Upper lobe of right lung (tissue), 1 donor: ENCODE data around the gene SMIM35. TPM values are rescaled to one million over a fixed set of nuclear protein-coding genes. Genes with fewer than 3 reads are reported as not detected.
A peak's percentile ranks its signal among the peaks of the same experiment; 100 is the strongest.

Experiments used
- ATAC-seq: fragments of 200-7000 bp; cut with Tn5 transposase; one replicate; pipeline ENCODE4 v1.9.1; 2020; ENCODE audit warnings: mild to moderate bottlenecking, moderate library complexity
- DNase-seq: peaks from one replicate; pipeline ENCODE4 v3.0.0-alpha.2; 2020
- H3K27ac ChIP-seq: fragments of 200-600 bp; one replicate; pipeline ENCODE4 v1.8.0; 2022
- H3K27me3 ChIP-seq: fragments of 200-600 bp; one replicate; pipeline ENCODE4 v1.8.0; 2022; ENCODE audit warnings: mild to moderate bottlenecking
- H3K36me3 ChIP-seq: fragments of 200-600 bp; one replicate; pipeline ENCODE4 v1.8.0; 2022
- H3K4me1 ChIP-seq: fragments of 200-600 bp; one replicate; pipeline ENCODE4 v1.8.0; 2022
- H3K4me3 ChIP-seq: fragments of 200-600 bp; one replicate; pipeline ENCODE4 v1.8.0; 2022; ENCODE audit warnings: mild to moderate bottlenecking
- H3K9me3 ChIP-seq: fragments of 200-600 bp; one replicate; pipeline ENCODE4 v1.8.0; 2022
- CTCF ChIP-seq: fragments of 200-600 bp; IDR thresholded peaks from one replicate; pipeline ENCODE4 v1.8.0; 2022; ENCODE audit warnings: antibody characterized with exemption
- intact Hi-C: fragments of 100-400 bp; cut with DNase I; formaldehyde crosslinking; loops from one replicate; pipeline ENCODE4 v1.11.0; 2022
- total RNA-seq: library from RNA; stranded (reverse); fragmentation: NEBNext Ultra II Directional; extraction: Animal tissue kit (Norgen Biotek cat#: 25700); gene quantifications from one replicate; pipeline ENCODE4 v1.2.1, GENCODE V29; 2021
- donor health status: DM: no; HTN: yes; CAD: no; lungs with severe emphysema.

The SMIM35 gene
- total RNA-seq, 1 donor from 2014 or later = not detected

- no peaks in the 10 kb centered on the region for H3K9me3 ChIP-seq
- intact Hi-C loops = no loop called here
Measured at GRCh38 chr11:118082880-118083552, 3.7 kb downstream of the SMIM35 start.

GRCh38 chr11:118081241-118081958 lies 5.4 kb downstream of the SMIM35 start:
- peaks cover 4% of the 10 kb centered on the region for H3K27me3 ChIP-seq
- no peak for DNase-seq
- ATAC-seq = peak; percentile 42
- TF ChIP-seq CTCF = no peak
- no peaks in the 10 kb centered on the region for H3K9me3 ChIP-seq
- H3K36me3 ChIP-seq = no peaks in the 10 kb centered on the region
- no peak overlapping the region for H3K27ac ChIP-seq
- H3K4me1 ChIP-seq = peaks cover 10% of the 10 kb centered on the region
- H3K4me3 ChIP-seq = no peak overlapping the region
- intact Hi-C loops = no loop called here

More at GRCh38 chr11:118082880-118083552, 3.7 kb downstream of the SMIM35 start:
- peaks cover 10% of the 10 kb centered on the region for H3K4me1 ChIP-seq
- TF ChIP-seq CTCF = no peak
- ATAC-seq (no peak), DNase-seq (no peak)
- no peak overlapping the region for H3K27ac ChIP-seq
- H3K4me3 ChIP-seq = no peak overlapping the region
- H3K27me3 ChIP-seq = peaks cover 4% of the 10 kb centered on the region
- H3K36me3 ChIP-seq = no peaks in the 10 kb centered on the region

- ATAC-seq = no peak
- Histone ChIP-seq H3K27ac (no peak overlapping the region), H3K27me3 (peaks cover 4% of the 10 kb centered on the region), H3K4me3 (no peak overlapping the region), H3K4me1 (peaks cover 10% of the 10 kb centered on the region), H3K9me3 (no peaks in the 10 kb centered on the region), H3K36me3 (no peaks in the 10 kb centered on the region)
- no peak for TF ChIP-seq CTCF
- intact Hi-C loops = no loop called here
- no peak for DNase-seq
Measured at GRCh38 chr11:118080296-118080695, 6.5 kb downstream of the SMIM35 start.

- intact Hi-C loops = no loop called here
- no peak overlapping the region for H3K4me3 ChIP-seq
- no peaks in the 10 kb centered on the region for H3K36me3 ChIP-seq
- peaks cover 4% of the 10 kb centered on the region for H3K27me3 ChIP-seq
- no peak for DNase-seq
- TF ChIP-seq CTCF = no peak
- peaks cover 10% of the 10 kb centered on the region for H3K4me1 ChIP-seq
- H3K9me3 ChIP-seq = no peaks in the 10 kb centered on the region
- no peak overlapping the region for H3K27ac ChIP-seq
- no peak for ATAC-seq
Measured at GRCh38 chr11:118079491-118079890, 7.3 kb downstream of the SMIM35 start.

- peaks cover 4% of the 10 kb centered on the region for H3K27me3 ChIP-seq
- H3K36me3 ChIP-seq = no peaks in the 10 kb centered on the region
- no peaks in the 10 kb centered on the region for H3K9me3 ChIP-seq
- intact Hi-C loops = no loop called here
- no peak overlapping the region for H3K27ac ChIP-seq
- no peak for TF ChIP-seq CTCF
- no peak for DNase-seq
- peaks cover 5% of the 10 kb centered on the region for H3K4me1 ChIP-seq
- no peak overlapping the region for H3K4me3 ChIP-seq
- ATAC-seq = no peak
Measured at GRCh38 chr11:118078911-118079411, 7.8 kb downstream of the SMIM35 start.
